DMS 273 (cell line): ENCODE measurements around the gene TPI1.
"Not testable (repeated sequence)": the region's sequence is repeated elsewhere in the genome, so short reads cannot be mapped to it uniquely, and the experiment has no call there.

Experiments
- DNase-seq: peaks from one replicate; lab custom pipeline; 2025; ENCODE audit not compliant: unreplicated experiment; lab: John Stamatoyannopoulos, UW

Gene TPI1

DNA sequence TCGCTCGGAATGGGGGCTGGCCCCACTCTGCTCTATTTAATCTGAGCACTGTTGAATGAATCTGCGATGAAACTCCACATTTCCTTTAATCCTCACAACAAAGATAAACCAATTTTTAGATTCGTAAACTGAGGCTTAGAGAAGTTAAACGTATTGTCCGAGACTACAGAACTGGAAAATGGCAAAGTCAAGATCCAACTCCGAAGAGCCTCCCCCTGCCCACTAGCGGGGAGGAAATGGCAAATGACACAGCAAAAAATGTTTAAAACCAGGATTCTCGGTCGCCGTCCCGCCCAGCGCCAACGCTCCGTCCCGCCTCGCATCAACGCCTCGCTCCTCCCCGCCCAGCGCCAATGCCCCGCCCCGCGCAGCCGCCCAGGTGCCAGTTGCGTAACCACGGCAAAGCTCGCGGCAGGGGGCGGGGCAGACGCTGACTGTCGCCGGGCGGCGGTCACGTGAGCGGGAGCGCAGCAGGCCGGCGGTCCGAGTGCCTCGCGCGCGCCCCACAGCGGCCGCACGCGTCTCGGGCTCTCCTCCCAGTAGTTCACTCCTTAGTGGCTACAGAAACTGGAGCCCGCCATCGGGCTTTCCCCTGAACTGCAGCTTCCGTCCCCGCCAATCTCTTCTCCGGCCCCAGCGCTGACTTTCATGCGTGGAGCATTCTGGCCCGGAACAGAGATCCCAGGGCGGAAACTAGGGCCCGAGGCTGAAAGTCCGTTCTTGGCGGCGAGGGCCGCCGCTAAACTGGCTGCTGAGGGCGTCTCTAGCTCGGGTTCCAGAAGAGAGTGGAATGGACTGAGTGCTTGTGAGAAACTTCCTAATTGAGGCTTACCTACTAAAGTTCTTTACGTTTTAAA is 23.7 kb downstream of the TPI1 start:
- DNase-seq = peak; percentile 97

DNA sequence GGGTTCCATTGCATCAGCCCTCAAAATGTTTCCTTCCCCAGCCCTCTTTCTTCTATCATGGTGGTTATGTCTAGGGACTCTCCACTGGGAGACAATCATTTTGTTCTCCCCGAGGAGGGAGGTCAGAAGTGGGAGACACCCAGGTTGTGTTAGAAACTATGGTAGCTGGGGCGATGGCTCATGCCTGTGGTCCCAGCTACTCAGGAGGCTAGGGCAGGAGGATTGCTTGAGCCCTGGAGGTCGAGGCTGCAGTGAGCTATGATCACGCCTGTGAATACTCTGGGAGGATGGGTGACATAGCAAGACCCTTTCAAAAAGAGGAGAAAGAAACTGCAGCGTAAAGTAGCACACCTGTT is 24.3 kb downstream of the TPI1 start:
- no peak for DNase-seq

DNA sequence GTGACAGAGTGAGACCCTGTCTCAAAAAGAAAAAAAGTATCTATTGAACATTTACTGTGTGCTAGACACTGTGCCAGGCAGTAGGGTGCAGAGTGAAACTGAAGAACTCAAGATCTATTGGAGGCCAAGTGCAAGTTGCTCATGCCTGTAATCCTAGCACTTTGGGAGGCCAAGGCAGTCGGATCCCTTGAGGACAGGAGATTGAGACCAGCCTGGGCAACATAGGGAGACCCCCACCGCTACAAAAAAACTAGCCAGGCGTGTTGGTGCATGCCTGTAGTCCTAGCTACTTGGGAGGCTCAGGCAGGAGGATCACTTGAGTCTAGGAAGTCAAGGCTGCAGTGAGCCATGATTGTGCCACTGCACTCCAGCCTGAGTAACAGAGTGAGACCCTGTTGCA is 25.4 kb downstream of the TPI1 start:
- DNase-seq = not testable (repeated sequence)

DNA sequence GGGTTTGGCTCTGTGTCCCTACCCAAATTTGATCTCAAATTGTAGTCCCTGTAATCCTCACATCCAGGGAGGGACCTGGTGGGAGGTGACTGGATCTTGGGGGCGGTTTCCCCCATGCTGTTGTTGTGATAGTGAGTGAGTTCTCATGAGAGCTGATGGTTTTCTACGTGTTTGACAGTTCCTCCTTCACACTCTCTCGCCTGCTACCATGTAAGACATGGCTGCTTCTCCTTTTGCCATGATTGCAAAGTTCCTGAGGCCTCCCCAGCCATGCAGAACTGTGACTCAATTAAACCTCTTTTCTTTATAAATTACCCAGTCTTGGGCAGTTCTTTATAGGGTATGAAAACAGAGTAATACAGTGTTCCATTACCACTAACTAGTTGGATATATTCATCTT is 27.0 kb downstream of the TPI1 start:
- DNase-seq = no peak

DNA sequence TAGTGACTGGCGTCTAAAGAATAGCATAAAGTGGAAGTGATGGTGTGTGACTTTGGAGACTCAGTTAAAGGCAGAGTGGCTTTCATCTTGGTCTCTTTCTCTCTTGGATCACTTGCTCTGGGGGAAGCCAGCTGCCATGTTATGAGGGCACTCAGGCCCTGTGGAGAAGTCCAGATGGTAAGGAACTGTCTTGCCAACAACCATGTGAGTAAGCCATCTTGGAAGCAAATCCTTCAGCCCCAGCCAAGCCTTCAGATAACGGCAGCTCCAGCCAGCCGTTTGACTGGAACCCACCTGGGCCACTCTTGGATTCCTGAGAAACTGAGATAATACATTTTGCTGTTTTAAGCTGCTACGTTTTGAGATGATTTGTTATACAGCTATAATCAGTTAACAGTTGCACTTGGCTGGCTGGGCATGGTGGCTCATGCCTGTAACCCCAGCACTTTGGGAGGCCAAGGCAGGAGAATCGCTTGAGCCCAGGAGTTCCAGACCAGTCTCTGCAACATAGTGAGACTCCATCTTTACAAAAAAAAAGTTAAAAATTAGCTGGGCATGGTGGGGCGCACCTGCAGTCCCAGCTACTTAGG is 29.6 kb downstream of the TPI1 start:
- DNase-seq = peak; percentile 67

DNA sequence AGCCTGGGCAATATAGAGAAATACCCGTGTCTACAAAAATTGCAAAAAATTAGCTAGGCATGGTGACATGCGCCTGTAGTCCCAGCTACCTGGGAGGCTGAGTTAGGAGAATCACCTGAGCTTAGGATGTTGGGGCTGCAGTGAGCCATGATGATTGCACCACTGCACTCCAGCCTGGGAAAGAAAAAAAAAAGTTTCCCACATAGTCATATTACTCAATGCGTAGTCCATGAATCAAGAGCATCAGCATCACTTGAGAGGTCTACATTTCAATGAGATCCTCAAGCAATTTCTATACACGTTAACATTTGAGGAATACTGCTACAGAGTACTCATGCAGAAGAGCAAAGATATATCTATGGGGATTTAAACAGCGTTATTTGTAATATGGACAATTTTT is 32.1 kb downstream of the TPI1 start:
- no peak for DNase-seq

DNA sequence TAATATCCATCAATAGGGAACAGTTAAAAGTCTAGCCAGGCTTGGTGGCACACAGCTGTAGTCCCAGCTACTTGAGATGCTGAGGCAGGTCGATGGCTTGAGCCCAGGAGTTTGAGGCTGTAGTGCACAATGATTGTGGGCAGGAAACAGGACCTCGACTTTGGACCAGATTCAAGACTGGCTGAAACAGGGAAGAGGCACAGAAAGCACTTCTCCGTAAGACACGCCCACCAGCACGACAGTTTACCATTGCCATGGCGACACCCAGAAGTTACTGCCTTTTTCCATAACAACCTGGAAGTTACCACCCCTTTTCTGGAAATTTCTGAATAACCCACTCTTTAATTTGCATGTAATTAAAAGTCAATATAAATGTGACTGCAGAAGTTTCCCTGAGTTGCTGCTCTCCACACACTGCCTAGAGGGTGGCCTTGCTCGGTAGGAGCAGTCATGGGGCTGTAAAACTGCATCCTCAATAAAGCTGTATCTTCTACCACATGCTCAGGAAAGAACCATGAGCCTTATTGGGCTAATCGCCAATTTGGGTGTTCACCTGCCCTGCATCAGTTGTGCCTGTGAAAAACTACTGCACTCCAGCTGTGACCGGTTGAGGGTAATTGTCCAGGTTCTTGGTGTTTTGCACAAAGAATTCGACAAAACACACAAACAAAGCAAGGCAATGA is 32.6 kb downstream of the TPI1 start:
- DNase-seq = peak; percentile 21

DNA sequence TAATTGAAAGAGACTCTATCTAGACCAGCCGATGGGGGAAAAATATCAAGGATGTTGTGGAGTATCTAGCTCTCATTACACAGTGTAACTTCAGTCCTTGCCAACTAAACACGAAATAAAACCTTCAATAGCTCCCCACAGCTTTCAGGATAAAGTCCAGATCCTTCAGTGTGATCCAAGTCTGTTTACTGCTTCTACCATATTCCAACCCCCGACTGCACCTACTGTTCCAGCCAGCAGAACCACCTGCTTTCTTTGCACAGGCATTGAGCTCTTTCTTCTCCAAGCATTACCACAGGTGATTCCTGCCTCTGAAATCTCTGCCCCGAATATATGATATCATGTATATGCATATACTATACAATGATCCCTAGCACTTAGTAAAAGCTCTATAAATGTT is 35.1 kb downstream of the TPI1 start:
- DNase-seq = no peak

DNA sequence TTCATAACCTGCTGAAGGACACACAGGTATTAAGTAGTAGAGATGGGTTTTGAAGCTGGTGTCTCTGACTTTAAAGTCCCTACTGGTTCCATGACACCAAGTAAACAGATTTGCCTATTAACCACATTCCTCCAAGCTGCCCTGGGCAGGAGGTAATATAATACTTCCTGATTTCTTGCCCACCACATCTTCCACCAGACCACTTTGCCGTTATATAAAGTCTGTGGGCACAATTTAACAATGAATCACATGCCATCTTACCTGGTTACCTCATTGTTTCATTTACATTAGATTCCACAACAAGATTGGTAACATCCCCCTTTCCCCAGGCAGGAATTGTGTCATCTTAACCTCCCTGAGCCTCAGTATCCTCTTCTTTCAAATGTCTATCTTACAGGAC is 36.4 kb downstream of the TPI1 start:
- no peak for DNase-seq

DNA sequence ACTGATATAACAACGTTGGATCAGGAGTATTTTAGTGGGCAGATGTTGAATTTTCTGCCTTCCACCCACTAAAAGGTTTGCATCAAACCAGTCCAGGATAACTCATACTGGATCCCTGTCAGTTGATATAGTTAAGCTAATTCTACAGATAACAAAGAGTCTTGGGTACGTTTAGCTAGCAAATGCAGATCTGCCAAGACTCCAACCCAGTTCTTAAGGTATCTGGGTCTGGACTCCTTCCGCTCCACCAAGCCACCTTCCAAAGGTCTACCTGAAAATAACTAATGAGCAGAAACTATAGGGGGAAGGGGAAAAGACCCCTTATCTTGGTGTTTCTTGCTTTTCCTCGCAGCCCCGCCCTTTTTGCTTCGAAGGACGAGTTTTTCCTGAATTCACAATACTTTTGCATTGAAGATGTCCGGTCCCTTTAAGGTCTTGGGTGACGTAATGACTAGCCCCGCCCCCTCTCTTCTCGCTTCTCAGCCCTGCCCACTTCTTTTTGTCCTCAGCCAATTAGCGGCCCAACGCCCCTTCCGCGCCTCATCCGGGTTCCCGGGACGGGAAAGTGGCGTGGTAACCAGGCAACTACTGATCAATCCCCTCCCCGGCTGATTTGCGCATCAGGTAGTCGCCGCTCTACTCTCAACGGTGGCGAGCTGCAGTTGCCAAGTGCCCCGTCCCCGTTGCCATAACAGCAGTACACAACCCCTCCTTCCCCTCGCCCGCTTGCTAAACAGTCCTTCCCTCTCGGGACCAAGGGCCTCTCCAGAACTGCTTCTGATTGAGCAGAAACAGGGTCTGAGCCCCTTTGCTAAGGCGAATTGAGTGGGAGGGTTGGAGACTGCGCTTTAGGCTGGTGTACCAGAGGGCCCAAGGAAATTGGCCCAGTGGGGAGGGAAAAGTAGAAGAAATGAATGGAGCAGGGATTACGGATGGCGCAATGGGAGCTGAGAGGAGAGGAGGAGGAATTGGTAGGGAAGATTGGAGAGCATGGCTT is 37.2 kb downstream of the TPI1 start, which contains the start of gene LRRC23:
Gene LRRC23, plus strand, starts transcription at position 543 of the 997 bp plus-strand sequence. CDS start 812 bp downstream, outside the sequence.
- peak; percentile 96 for DNase-seq

DNA sequence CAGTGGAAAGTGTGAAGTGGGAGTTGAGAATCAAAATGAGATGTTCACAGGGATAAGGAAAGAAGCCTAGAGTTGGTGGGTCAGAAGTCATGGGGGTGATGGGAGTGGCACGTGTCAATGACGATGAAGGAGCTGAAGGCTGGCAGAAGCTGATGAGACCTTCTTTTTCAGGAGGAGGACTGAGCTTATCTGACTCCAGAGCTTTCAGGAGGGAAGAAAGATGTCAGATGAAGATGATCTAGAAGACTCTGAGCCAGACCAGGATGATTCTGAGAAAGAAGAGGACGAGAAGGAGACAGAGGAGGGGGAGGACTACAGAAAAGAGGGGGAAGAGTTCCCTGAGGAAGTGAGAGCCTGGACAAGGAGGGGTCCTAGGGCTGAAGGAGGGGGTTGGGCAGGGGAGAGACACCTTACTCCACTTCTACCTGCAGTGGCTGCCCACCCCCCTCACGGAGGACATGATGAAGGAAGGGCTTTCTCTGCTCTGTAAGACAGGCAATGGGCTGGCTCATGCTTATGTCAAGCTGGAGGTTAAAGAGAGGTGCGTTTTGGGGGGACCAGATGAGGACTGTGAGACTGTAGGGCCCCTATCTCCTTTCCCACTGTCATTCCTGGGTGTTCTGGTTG is 38.2 kb downstream of the TPI1 start:
- no peak for DNase-seq

DNA sequence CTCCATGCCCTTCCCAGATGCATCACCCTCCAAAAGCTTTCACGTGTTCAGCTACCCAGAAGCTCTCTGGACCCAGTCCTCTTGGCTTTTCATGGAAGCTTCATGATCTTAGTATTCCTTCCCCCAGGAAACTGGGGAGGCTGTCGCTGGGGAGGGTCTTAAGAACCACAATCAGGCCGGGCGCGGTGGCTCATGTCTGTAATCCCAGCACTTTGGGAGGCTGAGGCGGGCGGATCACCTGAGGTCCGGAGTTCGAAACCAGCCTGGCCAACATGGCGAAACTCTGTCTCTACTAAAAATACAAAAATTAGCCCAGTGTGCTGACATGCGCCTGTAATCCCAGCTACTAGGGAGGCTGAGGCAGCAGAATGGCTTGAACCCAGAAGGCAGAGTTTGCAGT is 40.8 kb downstream of the TPI1 start:
- not testable (repeated sequence) for DNase-seq

DNA sequence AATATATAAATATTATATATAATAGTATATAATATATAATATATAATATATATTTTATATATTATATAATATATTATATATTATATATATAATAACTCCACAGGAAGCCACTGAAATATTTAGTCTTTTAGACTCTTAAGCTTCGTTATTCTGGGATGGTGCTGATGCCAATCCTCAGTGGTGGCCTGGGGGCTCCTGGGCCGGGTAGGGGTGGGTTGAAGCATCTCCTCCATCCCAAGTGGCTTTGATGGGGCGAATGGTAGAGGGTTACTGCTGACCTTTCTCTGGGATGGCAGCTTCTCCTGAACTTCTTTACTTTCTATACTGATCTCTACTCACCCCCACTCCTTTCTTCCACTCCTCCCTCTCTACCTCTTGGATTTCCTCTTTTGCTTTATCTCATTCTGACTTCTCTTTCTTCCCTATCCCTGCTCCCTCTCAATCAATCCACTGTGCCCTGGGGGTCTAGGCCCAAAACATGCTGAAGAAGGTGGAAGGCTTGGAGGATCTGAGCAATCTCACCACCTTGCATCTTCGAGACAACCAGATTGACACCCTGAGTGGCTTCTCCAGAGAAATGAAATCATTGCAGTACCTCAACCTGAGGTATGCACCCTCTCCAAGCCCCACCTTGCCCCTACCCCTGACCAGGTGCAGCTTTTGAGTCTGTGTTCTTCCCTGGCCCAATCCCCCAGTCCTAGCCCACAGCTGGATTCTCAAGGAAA is 42.3 kb downstream of the TPI1 start:
- no peak for DNase-seq

DNA sequence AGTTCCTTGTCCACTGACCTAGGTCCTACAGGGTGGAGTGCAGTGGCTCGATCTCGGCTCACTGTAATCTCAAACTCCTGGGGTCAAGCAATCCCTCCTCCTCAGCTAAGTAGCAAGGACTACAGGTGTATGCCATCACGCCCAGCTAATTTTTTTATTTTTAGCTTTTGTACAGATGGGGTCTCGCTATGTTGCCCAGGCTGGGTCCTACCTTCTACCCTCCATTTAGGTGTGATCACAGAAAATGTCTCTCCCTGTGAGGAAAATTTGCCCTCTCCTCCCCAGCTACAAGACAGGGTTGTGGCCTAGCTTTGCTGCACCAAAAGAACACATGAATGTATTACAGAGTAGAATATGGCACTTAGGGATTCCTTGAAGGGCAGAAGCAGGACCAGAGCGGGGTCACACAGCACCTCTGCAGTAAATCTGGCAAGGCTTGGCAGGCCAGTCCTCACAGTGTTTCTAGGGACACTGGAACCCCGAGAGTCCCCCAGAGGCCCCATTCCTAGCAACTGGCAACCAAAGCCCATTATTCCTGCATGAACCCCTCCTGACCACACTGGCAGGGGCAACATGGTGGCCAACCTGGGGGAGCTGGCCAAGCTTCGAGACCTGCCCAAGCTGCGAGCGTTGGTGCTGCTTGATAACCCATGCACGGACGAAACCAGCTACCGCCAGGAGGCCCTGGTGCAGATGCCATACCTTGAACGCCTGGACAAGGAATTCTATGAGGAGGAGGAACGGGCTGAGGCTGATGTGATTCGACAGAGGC is 45.0 kb downstream of the TPI1 start:
- no peak for DNase-seq

DNA sequence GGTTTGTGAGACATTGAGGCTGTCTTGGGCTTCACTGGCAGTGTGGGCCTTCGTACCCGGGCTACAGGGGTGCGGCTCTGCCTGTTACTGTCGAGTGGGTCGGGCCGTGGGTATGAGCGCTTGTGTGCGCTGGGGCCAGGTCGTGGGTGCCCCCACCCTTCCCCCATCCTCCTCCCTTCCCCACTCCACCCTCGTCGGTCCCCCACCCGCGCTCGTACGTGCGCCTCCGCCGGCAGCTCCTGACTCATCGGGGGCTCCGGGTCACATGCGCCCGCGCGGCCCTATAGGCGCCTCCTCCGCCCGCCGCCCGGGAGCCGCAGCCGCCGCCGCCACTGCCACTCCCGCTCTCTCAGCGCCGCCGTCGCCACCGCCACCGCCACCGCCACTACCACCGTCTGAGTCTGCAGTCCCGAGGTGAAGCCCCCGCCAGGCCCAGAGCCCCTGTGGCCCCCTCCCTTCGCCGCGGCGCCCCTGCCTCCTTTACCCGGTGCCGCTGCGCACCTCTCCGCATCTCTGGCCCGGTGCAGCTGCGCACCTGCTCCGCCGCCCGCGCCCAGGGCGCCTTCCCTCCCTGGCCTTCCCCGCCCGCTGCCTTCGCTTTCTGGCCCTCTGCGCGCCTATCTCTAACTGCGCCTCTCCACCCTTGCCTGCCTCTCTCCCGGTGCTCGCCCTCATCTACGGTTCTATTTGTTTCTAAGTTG is 47.1 kb downstream of the TPI1 start, which contains the start of gene ENO2:
Gene ENO2, plus strand, starts transcription at position 335 of the 701 bp plus-strand sequence. CDS start 1,253 bp downstream, outside the sequence.
- DNase-seq = peak; percentile 60

DNA sequence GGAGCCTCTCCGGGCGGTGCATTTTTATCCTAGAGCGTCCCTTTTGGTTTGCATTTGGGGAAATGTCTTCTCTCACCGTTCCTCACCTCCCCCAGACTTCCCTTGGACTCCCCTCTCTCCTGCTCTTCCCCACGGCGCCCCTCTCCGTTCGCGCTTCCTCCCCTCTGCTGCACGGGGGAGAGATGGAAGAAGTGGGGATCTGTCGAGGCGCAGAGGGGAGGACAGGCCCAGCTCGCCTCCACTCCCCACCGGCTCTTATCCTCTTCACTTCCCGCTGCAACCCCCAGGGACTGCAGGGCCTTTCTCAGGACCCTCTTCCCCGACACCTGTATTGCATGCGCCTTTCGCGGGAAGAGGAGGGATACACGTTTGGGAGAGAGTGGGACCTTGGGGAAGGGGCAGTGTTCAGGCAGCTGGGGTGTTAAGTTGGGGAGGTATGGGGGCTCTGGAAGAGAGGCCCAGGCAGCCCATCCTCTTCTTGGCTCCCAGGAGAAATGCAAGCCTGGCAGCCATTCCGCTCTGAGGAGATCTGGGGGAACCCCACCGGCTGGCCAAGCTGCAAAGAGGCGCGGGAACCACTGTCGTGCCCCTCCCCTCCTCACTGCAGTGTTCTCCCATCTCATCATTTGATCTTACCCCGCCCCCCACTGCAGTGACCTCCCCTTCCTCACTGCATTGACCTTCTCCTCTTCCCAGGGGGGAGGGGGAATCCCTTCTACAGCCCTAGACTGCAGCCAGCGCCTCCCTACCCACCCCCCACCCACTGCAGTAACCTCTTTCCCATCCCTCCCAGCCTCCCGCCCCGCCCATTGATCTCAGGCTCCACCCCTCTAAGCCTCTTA is 47.8 kb downstream of the TPI1 start:
- no peak for DNase-seq

DNA sequence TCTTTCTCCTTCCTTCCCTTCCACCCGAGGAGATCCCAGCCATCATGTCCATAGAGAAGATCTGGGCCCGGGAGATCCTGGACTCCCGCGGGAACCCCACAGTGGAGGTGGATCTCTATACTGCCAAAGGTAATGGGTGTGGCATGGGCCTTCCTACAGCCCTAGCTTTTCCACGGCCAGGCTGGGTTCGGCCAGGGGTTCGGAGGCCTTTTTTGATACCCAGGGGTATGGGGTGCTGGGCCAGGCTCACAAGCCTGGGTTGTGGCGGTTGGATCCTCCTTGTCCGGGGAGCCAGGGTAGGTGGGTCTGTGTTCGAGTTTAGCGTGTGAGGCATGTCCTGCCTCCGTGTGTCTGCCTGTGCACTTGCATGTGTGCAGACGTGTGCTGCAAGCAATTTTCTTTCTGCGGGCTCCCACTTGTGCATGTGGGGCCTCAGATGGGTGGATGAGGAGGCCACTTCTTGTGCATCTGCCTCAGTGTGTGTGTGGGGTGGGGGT is 48.5 kb downstream of the TPI1 start:
- no peak for DNase-seq
